Tibial nerve (tissue), 4 donors: ENCODE data around the gene ESYT3. TPM values are rescaled to one million over a fixed set of nuclear protein-coding genes. Genes with fewer than 3 reads are reported as not detected.
A peak's percentile ranks its signal among the peaks of the same experiment; 100 is the strongest.
"Not testable (repeated sequence)": the region's sequence is repeated elsewhere in the genome, so short reads cannot be mapped to it uniquely, and the experiment has no call there.

Experiments used
- DNase-seq, 2 donors: peaks; one replicate each; pipeline ENCODE4 v3.0.0-alpha.2; 2019; ENCODE audit warnings: low spot score in 2 of 2
- H3K27ac ChIP-seq, 4 donors: fragments of 200-600 bp; sonication (generic) in 3 of 4; one replicate each; pipeline ENCODE4 v1.5.1; 2017 to 2019; ENCODE audit warnings: mild to moderate bottlenecking in 1 of 4
- H3K27me3 ChIP-seq, 2 donors: fragments of 200-600 bp; sonication (generic) in 1 of 2; one replicate each; pipeline versions ENCODE4 v1.5.1 to v1.6.0; 2017 to 2019
- H3K36me3 ChIP-seq, 3 donors: fragments of 200-600 bp; sonication (generic); one replicate each; pipeline ENCODE4 v1.5.1; 2018 to 2019
- H3K4me1 ChIP-seq, 4 donors: fragments of 200-600 bp; sonication (generic) in 3 of 4; one replicate each; pipeline ENCODE4 v1.5.1; 2017 to 2019
- H3K4me3 ChIP-seq, 4 donors: fragments of 200-600 bp; sonication (generic) in 3 of 4; one replicate each; pipeline ENCODE4 v1.5.1; 2017 to 2019; ENCODE audit warnings: mild to moderate bottlenecking in 1 of 4, moderate library complexity in 1 of 4
- H3K9me3 ChIP-seq, 4 donors: fragments of 200-600 bp; sonication (generic) in 3 of 4; one replicate each; pipeline ENCODE4 v1.5.1; 2017 to 2019
- EP300 ChIP-seq, 2 donors: sonication (generic); formaldehyde crosslinking; IDR thresholded peaks; one replicate each; pipeline ENCODE4 v1.6.1; 2017; ENCODE audit warnings: antibody characterized with exemption in 2 of 2, mild to moderate bottlenecking in 1 of 2
- POLR2A ChIP-seq, 2 donors: fragments of 450-650 bp; IDR thresholded peaks; one replicate each; pipeline ENCODE4 v1.6.1; 2017; ENCODE audit warnings: antibody characterized with exemption in 2 of 2, mild to moderate bottlenecking in 2 of 2, moderate library complexity in 2 of 2
- WGBS, 2 donors: methylation state at CpG; one replicate each; pipeline ENCODE4 v1.1.5; 2018; 5-methylcytosine and 5-hydroxymethylcytosine counted together
- total RNA-seq, 4 donors: library from RNA; depleted of rRNA; stranded (reverse); fragments of >200 nt; gene quantifications; one replicate each; pipeline ENCODE4 v1.1.0, GENCODE V29; 2016
- TF ChIP-seq, protein P1 (sequence below), 5 experiments: fragments of 200-600 bp in 3 of 5; fragments of 450-650 bp in 2 of 5; sonication (generic) in 3 of 5; IDR thresholded peaks; one replicate each; pipeline ENCODE4 v1.5.1; 2016 to 2019; ENCODE audit warnings: antibody characterized with exemption in 5 of 5, mild to moderate bottlenecking in 3 of 5, moderate library complexity in 2 of 5

The ESYT3 gene
- total RNA-seq, 4 donors from 2014 or later = 6.9 to 9.4 (median 7.6) TPM

GRCh38 chr3:138423316-138423715 lies 11.1 kb upstream of the ESYT3 start:
- 88 to 91% methylated on average over 1 of the region's 1 CpG for WGBS, 2 donors
- H3K27me3 ChIP-seq = no peaks in the 10 kb centered on the region
- TF ChIP-seq EP300 (IDR thresholded peaks at IDR 0.05) (no peak), POLR2A (IDR thresholded peaks at IDR 0.05) (no peak)
- TF ChIP-seq, protein P1, sequence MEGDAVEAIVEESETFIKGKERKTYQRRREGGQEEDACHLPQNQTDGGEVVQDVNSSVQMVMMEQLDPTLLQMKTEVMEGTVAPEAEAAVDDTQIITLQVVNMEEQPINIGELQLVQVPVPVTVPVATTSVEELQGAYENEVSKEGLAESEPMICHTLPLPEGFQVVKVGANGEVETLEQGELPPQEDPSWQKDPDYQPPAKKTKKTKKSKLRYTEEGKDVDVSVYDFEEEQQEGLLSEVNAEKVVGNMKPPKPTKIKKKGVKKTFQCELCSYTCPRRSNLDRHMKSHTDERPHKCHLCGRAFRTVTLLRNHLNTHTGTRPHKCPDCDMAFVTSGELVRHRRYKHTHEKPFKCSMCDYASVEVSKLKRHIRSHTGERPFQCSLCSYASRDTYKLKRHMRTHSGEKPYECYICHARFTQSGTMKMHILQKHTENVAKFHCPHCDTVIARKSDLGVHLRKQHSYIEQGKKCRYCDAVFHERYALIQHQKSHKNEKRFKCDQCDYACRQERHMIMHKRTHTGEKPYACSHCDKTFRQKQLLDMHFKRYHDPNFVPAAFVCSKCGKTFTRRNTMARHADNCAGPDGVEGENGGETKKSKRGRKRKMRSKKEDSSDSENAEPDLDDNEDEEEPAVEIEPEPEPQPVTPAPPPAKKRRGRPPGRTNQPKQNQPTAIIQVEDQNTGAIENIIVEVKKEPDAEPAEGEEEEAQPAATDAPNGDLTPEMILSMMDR (IDR thresholded peaks at IDR 0.05) = no peak
- no peaks in the 10 kb centered on the region for H3K36me3 ChIP-seq
- peaks cover 0 to 4% (median 0%) of the 10 kb centered on the region in 4 donors for H3K9me3 ChIP-seq
- no peak for DNase-seq
- no peak overlapping the region for H3K4me3 ChIP-seq
- H3K4me1 ChIP-seq = no peaks in the 10 kb centered on the region
- H3K27ac ChIP-seq = no peak overlapping the region

GRCh38 chr3:138424323-138424722 lies 10.1 kb upstream of the ESYT3 start:
- Histone ChIP-seq H3K27me3 (no peaks in the 10 kb centered on the region), H3K36me3 (no peaks in the 10 kb centered on the region), H3K9me3 (peaks cover 0 to 4% (median 0%) of the 10 kb centered on the region in 4 donors), H3K4me1 (no peaks in the 10 kb centered on the region), H3K4me3 (no peak overlapping the region), H3K27ac (no peak overlapping the region)
- TF ChIP-seq, protein P1 (IDR thresholded peaks at IDR 0.05) = no peak
- TF ChIP-seq POLR2A (IDR thresholded peaks at IDR 0.05) (no peak), EP300 (IDR thresholded peaks at IDR 0.05) (no peak)
- DNase-seq = no peak
- 91 to 97% methylated on average over 2 of the region's 2 CpGs for WGBS, 2 donors

DNA sequence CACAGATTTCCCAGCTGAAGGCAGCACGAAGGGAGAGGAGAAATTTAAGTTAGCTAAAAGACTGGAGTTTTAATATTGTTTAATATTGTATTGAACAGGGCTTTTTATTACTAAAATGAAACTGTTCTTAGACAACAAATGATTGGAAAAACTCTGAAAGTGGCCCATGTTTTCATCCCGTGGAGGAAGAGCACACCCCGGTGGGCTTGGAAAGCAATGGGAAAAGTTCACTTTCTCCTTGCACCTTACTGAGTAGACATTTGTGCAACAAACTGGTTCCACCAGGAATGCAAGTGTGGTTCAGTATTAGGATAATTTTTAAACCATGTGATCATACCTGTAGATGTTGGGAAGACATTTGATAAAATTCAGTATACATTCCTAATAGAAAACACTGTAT lies 8.2 kb upstream of the ESYT3 start:
- H3K9me3 ChIP-seq = peaks cover 0 to 4% (median 0%) of the 10 kb centered on the region in 4 donors
- no peak overlapping the region for H3K4me3 ChIP-seq
- no peak for DNase-seq
- H3K4me1 ChIP-seq = no peaks in the 10 kb centered on the region
- H3K36me3 ChIP-seq = no peaks in the 10 kb centered on the region
- 39 to 48% methylated on average over 3 of the region's 3 CpGs for WGBS, 2 donors
- H3K27ac ChIP-seq = no peak overlapping the region
- no peak for TF ChIP-seq EP300 (IDR thresholded peaks at IDR 0.05)
- TF ChIP-seq, protein P1 (IDR thresholded peaks at IDR 0.05) = peak; percentile 30 to 48 (median 39)
- peaks cover 0 to 2% of the 10 kb centered on the region in 2 donors for H3K27me3 ChIP-seq

DNA sequence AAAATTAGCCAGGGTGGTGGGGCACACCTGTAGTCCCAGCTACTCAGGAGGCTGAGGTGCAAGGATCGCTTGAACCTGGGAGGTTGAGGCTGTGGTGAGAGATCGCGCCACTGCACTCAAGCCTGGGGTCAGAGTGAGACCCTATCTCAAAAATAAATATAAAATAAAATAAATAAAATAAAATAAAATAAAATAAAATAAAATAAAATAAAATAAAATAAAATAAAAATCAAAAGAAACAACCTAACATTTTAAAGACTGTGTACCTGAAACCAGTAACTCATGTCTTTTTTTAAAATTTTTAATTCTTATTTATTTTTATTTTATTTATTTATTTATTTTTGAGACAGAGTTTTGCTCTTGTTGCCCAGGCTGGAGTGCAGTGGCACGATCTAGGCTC lies 7.7 kb upstream of the ESYT3 start:
- H3K27me3 ChIP-seq, H3K27ac ChIP-seq, H3K4me3 ChIP-seq, DNase-seq, H3K9me3 ChIP-seq, H3K36me3 ChIP-seq, H3K4me1 ChIP-seq: not testable (repeated sequence)
- WGBS, 2 donors = 97 to 99% methylated on average over 4 of the region's 4 CpGs

GRCh38 chr3:138429665-138430064 lies 4.8 kb upstream of the ESYT3 start:
- 91 to 94% methylated on average over 3 of the region's 3 CpGs for WGBS, 2 donors
- H3K36me3 ChIP-seq = no peaks in the 10 kb centered on the region

More at GRCh38 chr3:138429665-138430064, 4.8 kb upstream of the ESYT3 start:
- Histone ChIP-seq H3K27me3 (peaks cover 0 to 22% of the 10 kb centered on the region in 2 donors), H3K9me3 (no peaks in the 10 kb centered on the region), H3K4me3 (no peak overlapping the region), H3K27ac (no peak overlapping the region), H3K4me1 (peaks cover 0 to 15% (median 10%) of the 10 kb centered on the region in 4 donors)
- TF ChIP-seq POLR2A (IDR thresholded peaks at IDR 0.05) (no peak), EP300 (IDR thresholded peaks at IDR 0.05) (no peak)
- TF ChIP-seq, protein P1 (IDR thresholded peaks at IDR 0.05) = no peak
- DNase-seq = no peak
